Ascending aorta (tissue), 2 donors: ENCODE measurements around the gene NAA30. TPM values are rescaled to one million over a fixed set of nuclear protein-coding genes. Genes with fewer than 3 reads are reported as not detected.

Experiments
- DNase-seq, 2 donors: peaks; one replicate each; pipeline ENCODE4 v3.0.0-alpha.2; 2019; ENCODE audit warnings: low spot score in 2 of 2
- H3K27ac ChIP-seq, 2 donors: fragments of 200-600 bp; sonication (generic); one replicate each; pipeline ENCODE4 v1.5.1; 2016 to 2017; ENCODE audit warnings: mild to moderate bottlenecking in 1 of 2
- H3K27me3 ChIP-seq: fragments of 200-600 bp; sonication (generic); one replicate; pipeline ENCODE4 v1.5.1; 2017
- H3K36me3 ChIP-seq, 2 donors: fragments of 200-600 bp; sonication (generic); one replicate each; pipeline ENCODE4 v1.5.1; 2016
- H3K4me1 ChIP-seq, 2 donors: fragments of 200-600 bp; sonication (generic); one replicate each; pipeline ENCODE4 v1.5.1; 2016 to 2017; ENCODE audit warnings: mild to moderate bottlenecking in 1 of 2
- H3K4me3 ChIP-seq, 2 donors: fragments of 200-600 bp; sonication (generic); one replicate each; pipeline ENCODE4 v1.5.1; 2016 to 2017; ENCODE audit warnings: mild to moderate bottlenecking in 1 of 2
- H3K9me3 ChIP-seq, 2 donors: fragments of 200-600 bp; sonication (generic); one replicate each; pipeline ENCODE4 v1.5.1; 2016
- intact Hi-C: fragments of 100-400 bp; cut with DNase I; formaldehyde crosslinking; loops from one replicate; pipeline ENCODE4 v1.15.1; 2023
- total RNA-seq: library from RNA; depleted of rRNA; stranded (reverse); fragments of >200 nt; gene quantifications from one replicate; pipeline ENCODE4 v1.1.0, GENCODE V29; 2016
- TF ChIP-seq, protein P1 (sequence below), 3 experiments: fragments of 200-600 bp in 2 of 3; fragments of 450-650 bp in 1 of 3; sonication (generic) in 2 of 3; IDR thresholded peaks; one replicate each; pipeline ENCODE4 v1.5.1; 2016 to 2019; ENCODE audit warnings: antibody characterized with exemption in 3 of 3, mild to moderate bottlenecking in 1 of 3, moderate library complexity in 1 of 3

The NAA30 gene
- total RNA-seq, 1 donor from 2014 or later = 6.2 TPM

GRCh38 chr14:57402173-57402852 is 11.9 kb downstream of the NAA30 start:
- H3K36me3 ChIP-seq = peaks cover 25 to 26% of the 10 kb centered on the region in 2 donors
- no peaks in the 10 kb centered on the region for H3K4me1 ChIP-seq
- TF ChIP-seq, protein P1, sequence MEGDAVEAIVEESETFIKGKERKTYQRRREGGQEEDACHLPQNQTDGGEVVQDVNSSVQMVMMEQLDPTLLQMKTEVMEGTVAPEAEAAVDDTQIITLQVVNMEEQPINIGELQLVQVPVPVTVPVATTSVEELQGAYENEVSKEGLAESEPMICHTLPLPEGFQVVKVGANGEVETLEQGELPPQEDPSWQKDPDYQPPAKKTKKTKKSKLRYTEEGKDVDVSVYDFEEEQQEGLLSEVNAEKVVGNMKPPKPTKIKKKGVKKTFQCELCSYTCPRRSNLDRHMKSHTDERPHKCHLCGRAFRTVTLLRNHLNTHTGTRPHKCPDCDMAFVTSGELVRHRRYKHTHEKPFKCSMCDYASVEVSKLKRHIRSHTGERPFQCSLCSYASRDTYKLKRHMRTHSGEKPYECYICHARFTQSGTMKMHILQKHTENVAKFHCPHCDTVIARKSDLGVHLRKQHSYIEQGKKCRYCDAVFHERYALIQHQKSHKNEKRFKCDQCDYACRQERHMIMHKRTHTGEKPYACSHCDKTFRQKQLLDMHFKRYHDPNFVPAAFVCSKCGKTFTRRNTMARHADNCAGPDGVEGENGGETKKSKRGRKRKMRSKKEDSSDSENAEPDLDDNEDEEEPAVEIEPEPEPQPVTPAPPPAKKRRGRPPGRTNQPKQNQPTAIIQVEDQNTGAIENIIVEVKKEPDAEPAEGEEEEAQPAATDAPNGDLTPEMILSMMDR (IDR thresholded peaks at IDR 0.05) = no peak
- H3K27me3 ChIP-seq = no peaks in the 10 kb centered on the region
- no peak overlapping the region for H3K27ac ChIP-seq
- no peak overlapping the region for H3K4me3 ChIP-seq
- H3K9me3 ChIP-seq = no peaks in the 10 kb centered on the region
- no peak for DNase-seq
- intact Hi-C loops = no loop called here

DNA sequence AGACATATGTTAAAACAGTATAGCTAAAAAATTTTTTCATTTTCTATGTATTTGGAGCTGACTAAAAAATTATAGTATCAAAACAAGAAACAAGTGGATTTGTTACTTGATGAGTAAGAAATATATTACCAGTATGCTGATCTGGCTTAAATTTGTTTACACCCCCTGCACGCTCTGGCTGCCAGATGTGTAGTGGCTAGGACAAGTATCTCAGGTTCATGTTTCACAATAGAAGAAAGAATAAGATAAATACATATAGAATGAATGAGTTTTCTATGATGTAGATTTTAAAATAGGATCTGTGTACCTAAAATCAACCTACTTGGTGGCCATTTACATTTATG is 13.1 kb downstream of the NAA30 start:
- TF ChIP-seq, protein P1 (IDR thresholded peaks at IDR 0.05) = no peak
- Histone ChIP-seq H3K27me3 (no peaks in the 10 kb centered on the region), H3K4me3 (no peak overlapping the region), H3K36me3 (peaks cover 21 to 26% of the 10 kb centered on the region in 2 donors), H3K4me1 (no peaks in the 10 kb centered on the region), H3K9me3 (no peaks in the 10 kb centered on the region), H3K27ac (no peak overlapping the region)
- intact Hi-C loops = no loop called here
- DNase-seq = no peak

- TF ChIP-seq, protein P1 (IDR thresholded peaks at IDR 0.05) = no peak
- H3K4me1 ChIP-seq = no peaks in the 10 kb centered on the region
- no peak for DNase-seq
- peaks cover 29 to 34% of the 10 kb centered on the region in 2 donors for H3K36me3 ChIP-seq
- H3K27me3 ChIP-seq = no peaks in the 10 kb centered on the region
- intact Hi-C loops = no loop called here
- H3K4me3 ChIP-seq = no peak overlapping the region
- no peak overlapping the region for H3K27ac ChIP-seq
- H3K9me3 ChIP-seq = no peaks in the 10 kb centered on the region
Observed at GRCh38 chr14:57405562-57405961, 15.2 kb downstream of the NAA30 start.

GRCh38 chr14:57408037-57408436 is 17.7 kb downstream of the NAA30 start:
- no peak for DNase-seq
- H3K4me3 ChIP-seq = no peak overlapping the region
- no peak overlapping the region for H3K27ac ChIP-seq
- no peaks in the 10 kb centered on the region for H3K9me3 ChIP-seq
- no peaks in the 10 kb centered on the region for H3K4me1 ChIP-seq
- intact Hi-C loops = no loop called here
- no peaks in the 10 kb centered on the region for H3K27me3 ChIP-seq
- TF ChIP-seq, protein P1 (IDR thresholded peaks at IDR 0.05) = no peak
- H3K36me3 ChIP-seq = peaks cover 26 to 29% of the 10 kb centered on the region in 2 donors

- Histone ChIP-seq H3K27ac (no peak overlapping the region), H3K36me3 (peaks cover 24 to 28% of the 10 kb centered on the region in 2 donors), H3K4me1 (no peaks in the 10 kb centered on the region), H3K27me3 (no peaks in the 10 kb centered on the region), H3K9me3 (no peaks in the 10 kb centered on the region), H3K4me3 (no peak overlapping the region)
- TF ChIP-seq, protein P1 (IDR thresholded peaks at IDR 0.05) = no peak
- intact Hi-C loops = no loop called here
- no peak for DNase-seq
Observed at GRCh38 chr14:57408634-57409033, 18.2 kb downstream of the NAA30 start.

- Histone ChIP-seq H3K27me3 (no peaks in the 10 kb centered on the region), H3K27ac (no peak overlapping the region), H3K4me1 (no peaks in the 10 kb centered on the region), H3K36me3 (peaks cover 13 to 14% of the 10 kb centered on the region in 2 donors), H3K4me3 (no peak overlapping the region), H3K9me3 (no peaks in the 10 kb centered on the region)
- no peak for DNase-seq
- TF ChIP-seq, protein P1 (IDR thresholded peaks at IDR 0.05) = no peak
- intact Hi-C loops = no loop called here
Observed at GRCh38 chr14:57412341-57412740, 22.0 kb downstream of the NAA30 start.
